Vagina (tissue), 2 donors: ENCODE results near the gene WASF3. TPM values are rescaled to one million over a fixed set of nuclear protein-coding genes. Genes with fewer than 3 reads are reported as not detected.
A peak's percentile ranks its signal among the peaks of the same experiment; 100 is the strongest.

Source experiments
- DNase-seq, 2 donors: peaks; one replicate each; pipeline ENCODE4 v3.0.0-alpha.2; 2017; ENCODE audit errors: extremely low spot score in 2 of 2
- H3K27ac ChIP-seq: fragments of 200-600 bp; sonication (generic); one replicate; pipeline ENCODE4 v1.5.1; 2019
- H3K27me3 ChIP-seq: fragments of 200-600 bp; sonication (generic); one replicate; pipeline ENCODE4 v1.5.1; 2019
- H3K36me3 ChIP-seq, 2 donors: fragments of 200-600 bp; sonication (generic); one replicate each; pipeline ENCODE4 v1.5.1; 2017 to 2019
- H3K4me1 ChIP-seq: fragments of 200-600 bp; sonication (generic); one replicate; pipeline ENCODE4 v1.5.1; 2019
- H3K4me3 ChIP-seq, 2 donors: fragments of 200-600 bp; sonication (generic); 1 replicate in 1 of 2; 2 replicates in 1 of 2; pipeline ENCODE4 v1.5.1; 2016 to 2019
- H3K9me3 ChIP-seq: fragments of 200-600 bp; sonication (generic); one replicate; pipeline ENCODE4 v1.5.1; 2019
- POLR2A ChIP-seq, 2 donors: fragments of 450-650 bp; IDR thresholded peaks; one replicate each; pipeline ENCODE4 v1.6.1; 2017; ENCODE audit warnings: antibody characterized with exemption in 2 of 2, mild to moderate bottlenecking in 2 of 2, moderate library complexity in 2 of 2
- POLR2AphosphoS5 ChIP-seq, 2 donors: sonication (generic); formaldehyde crosslinking; IDR thresholded peaks; one replicate each; pipeline ENCODE4 v1.9.0; 2017; ENCODE audit warnings: antibody characterized with exemption in 2 of 2, mild to moderate bottlenecking in 2 of 2, low read depth in 1 of 2; ENCODE audit not compliant: insufficient read depth in 1 of 2
- intact Hi-C: fragments of 100-400 bp; cut with DNase I; formaldehyde crosslinking; loops from one replicate; pipeline ENCODE4 v1.15.1; 2023
- total RNA-seq: library from RNA; depleted of rRNA; stranded (reverse); fragments of >200 nt; gene quantifications from one replicate; pipeline ENCODE4 v1.2.3, GENCODE V29; 2016
- TF ChIP-seq, protein P1 (sequence below), 3 experiments: fragments of 450-650 bp in 2 of 3; fragments of 200-600 bp in 1 of 3; sonication (generic) in 1 of 3; IDR thresholded peaks; one replicate each; pipeline ENCODE4 v1.5.1; 2017 to 2019; ENCODE audit warnings: antibody characterized with exemption in 3 of 3, mild to moderate bottlenecking in 2 of 3, moderate library complexity in 2 of 3

WASF3 gene
- total RNA-seq, 1 donor from 2014 or later = 20.4 TPM

- no peak for DNase-seq
Measured at GRCh38 chr13:26697069-26697955, 139.8 kb downstream of the WASF3 start.

DNA sequence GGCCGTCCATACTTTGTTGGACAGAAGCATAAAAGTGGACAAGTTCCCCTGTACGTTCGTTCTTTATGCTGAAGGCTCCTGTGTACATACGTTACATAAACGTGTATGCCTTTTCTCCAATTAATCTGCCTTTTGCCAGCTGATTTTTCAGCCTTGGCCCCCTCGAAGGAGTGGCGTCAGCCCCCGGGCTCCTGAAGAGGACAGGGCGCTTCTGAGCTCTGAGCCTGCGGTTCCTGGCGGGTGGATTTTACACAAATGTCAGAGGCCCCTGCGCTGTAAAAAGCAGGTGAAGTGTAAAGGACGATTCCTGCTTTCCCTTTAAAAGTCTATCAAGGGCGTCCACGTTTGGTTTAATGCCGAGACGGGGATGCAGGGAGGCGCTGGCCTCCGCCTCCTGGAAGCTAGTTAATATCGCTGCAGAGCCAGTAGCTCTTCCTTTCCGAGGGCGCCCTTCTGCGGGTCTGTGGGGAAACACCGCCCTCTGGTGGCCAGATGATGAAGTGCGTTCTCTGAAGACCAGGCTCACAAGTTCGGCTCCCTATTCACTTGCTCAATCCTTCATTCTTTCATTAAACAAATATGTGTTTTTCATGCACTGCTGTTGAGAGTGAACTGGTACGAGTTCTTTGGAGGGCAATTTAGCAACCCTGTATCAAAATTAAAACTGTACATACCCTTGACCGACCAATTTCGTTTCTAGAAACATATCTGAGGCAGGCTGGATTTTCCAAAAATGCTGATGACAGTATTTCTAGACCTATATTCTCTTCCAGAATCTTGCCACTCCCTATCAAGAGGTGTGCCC, 141.1 kb downstream of the WASF3 start:
- peak in 1 of 2 donors; percentile 93 for DNase-seq
- H3K27ac ChIP-seq = no peak overlapping the region
- no peaks in the 10 kb centered on the region for H3K27me3 ChIP-seq
- H3K4me3 ChIP-seq = peak overlapping the region; percentile 0 to 9
- no peaks in the 10 kb centered on the region for H3K9me3 ChIP-seq
- peak; percentile 8 to 18 for TF ChIP-seq POLR2AphosphoS5 (IDR thresholded peaks at IDR 0.05; ENCODE audit: insufficient read depth in 1 of 2, low read depth in 1 of 2)
- TF ChIP-seq POLR2A (IDR thresholded peaks at IDR 0.05) = no peak
- TF ChIP-seq, protein P1, sequence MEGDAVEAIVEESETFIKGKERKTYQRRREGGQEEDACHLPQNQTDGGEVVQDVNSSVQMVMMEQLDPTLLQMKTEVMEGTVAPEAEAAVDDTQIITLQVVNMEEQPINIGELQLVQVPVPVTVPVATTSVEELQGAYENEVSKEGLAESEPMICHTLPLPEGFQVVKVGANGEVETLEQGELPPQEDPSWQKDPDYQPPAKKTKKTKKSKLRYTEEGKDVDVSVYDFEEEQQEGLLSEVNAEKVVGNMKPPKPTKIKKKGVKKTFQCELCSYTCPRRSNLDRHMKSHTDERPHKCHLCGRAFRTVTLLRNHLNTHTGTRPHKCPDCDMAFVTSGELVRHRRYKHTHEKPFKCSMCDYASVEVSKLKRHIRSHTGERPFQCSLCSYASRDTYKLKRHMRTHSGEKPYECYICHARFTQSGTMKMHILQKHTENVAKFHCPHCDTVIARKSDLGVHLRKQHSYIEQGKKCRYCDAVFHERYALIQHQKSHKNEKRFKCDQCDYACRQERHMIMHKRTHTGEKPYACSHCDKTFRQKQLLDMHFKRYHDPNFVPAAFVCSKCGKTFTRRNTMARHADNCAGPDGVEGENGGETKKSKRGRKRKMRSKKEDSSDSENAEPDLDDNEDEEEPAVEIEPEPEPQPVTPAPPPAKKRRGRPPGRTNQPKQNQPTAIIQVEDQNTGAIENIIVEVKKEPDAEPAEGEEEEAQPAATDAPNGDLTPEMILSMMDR (IDR thresholded peaks at IDR 0.05) = peak; percentile 88 to 99 (median 93)
- intact Hi-C loops = loop anchor here (5.0 to 10.0 kb wide), 3 partner anchors 216 to 511 kb away; partner anchors contain the start of gene CDK8
- no peaks in the 10 kb centered on the region for H3K36me3 ChIP-seq
- no peaks in the 10 kb centered on the region for H3K4me1 ChIP-seq

More at GRCh38 chr13:26697069-26697955, 139.8 kb downstream of the WASF3 start:
- TF ChIP-seq POLR2AphosphoS5 (IDR thresholded peaks at IDR 0.05; ENCODE audit: insufficient read depth in 1 of 2, low read depth in 1 of 2) = no peak
- TF ChIP-seq, protein P1 (IDR thresholded peaks at IDR 0.05) = no peak
- no peak for TF ChIP-seq POLR2A (IDR thresholded peaks at IDR 0.05)
- intact Hi-C loops = loop anchor here (5.0 to 10.0 kb wide), 3 partner anchors 215 to 510 kb away; partner anchors contain the start of gene CDK8
- no peaks in the 10 kb centered on the region for H3K36me3 ChIP-seq
- no peak overlapping the region for H3K4me3 ChIP-seq
- H3K27ac ChIP-seq = no peak overlapping the region
- H3K27me3 ChIP-seq = no peaks in the 10 kb centered on the region
- H3K4me1 ChIP-seq = no peaks in the 10 kb centered on the region
- H3K9me3 ChIP-seq = no peaks in the 10 kb centered on the region

- TF ChIP-seq POLR2A (IDR thresholded peaks at IDR 0.05) (no peak), POLR2AphosphoS5 (IDR thresholded peaks at IDR 0.05; ENCODE audit: insufficient read depth in 1 of 2, low read depth in 1 of 2) (no peak)
- TF ChIP-seq, protein P1 (IDR thresholded peaks at IDR 0.05) = no peak
- no peaks in the 10 kb centered on the region for H3K27me3 ChIP-seq
- no peaks in the 10 kb centered on the region for H3K9me3 ChIP-seq
- H3K4me1 ChIP-seq = no peaks in the 10 kb centered on the region
- H3K4me3 ChIP-seq = no peak overlapping the region
- no peak overlapping the region for H3K27ac ChIP-seq
- no peak for DNase-seq
- intact Hi-C loops = loop anchor here (5.0 to 10.0 kb wide), 3 partner anchors 217 to 512 kb away; partner anchors contain the start of gene CDK8
- H3K36me3 ChIP-seq = no peaks in the 10 kb centered on the region
Measured at GRCh38 chr13:26699197-26699490, 141.7 kb downstream of the WASF3 start.

GRCh38 chr13:26705536-26705935, 148.1 kb downstream of the WASF3 start:
- no peaks in the 10 kb centered on the region for H3K9me3 ChIP-seq
- TF ChIP-seq POLR2AphosphoS5 (IDR thresholded peaks at IDR 0.05; ENCODE audit: insufficient read depth in 1 of 2, low read depth in 1 of 2) (no peak), POLR2A (IDR thresholded peaks at IDR 0.05) (no peak)
- TF ChIP-seq, protein P1 (IDR thresholded peaks at IDR 0.05) = no peak
- H3K27ac ChIP-seq = no peak overlapping the region
- DNase-seq = peak in 1 of 2 donors; percentile 69
- H3K36me3 ChIP-seq = no peaks in the 10 kb centered on the region
- intact Hi-C loops = no loop called here
- no peaks in the 10 kb centered on the region for H3K27me3 ChIP-seq
- H3K4me1 ChIP-seq = no peaks in the 10 kb centered on the region
- H3K4me3 ChIP-seq = no peak overlapping the region
